Measurements from ENCODE around the gene C16orf96. TPM values are rescaled to one million over a fixed set of nuclear protein-coding genes. Genes with fewer than 3 reads are reported as not detected.

Gene C16orf96
- total RNA-seq, 6 donors from 2014 or later = 0.24 to 1.0 (median 0.46) TPM; not detected in 1

GRCh38 chr16:4513086-4513860, 42.9 kb upstream of the C16orf96 start:
- Histone ChIP-seq H3K4me3 (no peak overlapping the region), H3K27ac (peak overlapping the region in 2 of 4 donors; percentile 77 to 80), H3K9me3 (no peaks in the 10 kb centered on the region), H3K36me3 (peaks cover 11 to 56% (median 47%) of the 10 kb centered on the region in 4 donors), H3K4me1 (peaks cover 21 to 48% (median 35%) of the 10 kb centered on the region in 4 donors), H3K27me3 (no peaks in the 10 kb centered on the region)
- TF ChIP-seq POLR2A (IDR thresholded peaks at IDR 0.05) (no peak), EP300 (IDR thresholded peaks at IDR 0.05) (no peak), POLR2AphosphoS5 (IDR thresholded peaks at IDR 0.05) (no peak)
- TF ChIP-seq, protein P1, sequence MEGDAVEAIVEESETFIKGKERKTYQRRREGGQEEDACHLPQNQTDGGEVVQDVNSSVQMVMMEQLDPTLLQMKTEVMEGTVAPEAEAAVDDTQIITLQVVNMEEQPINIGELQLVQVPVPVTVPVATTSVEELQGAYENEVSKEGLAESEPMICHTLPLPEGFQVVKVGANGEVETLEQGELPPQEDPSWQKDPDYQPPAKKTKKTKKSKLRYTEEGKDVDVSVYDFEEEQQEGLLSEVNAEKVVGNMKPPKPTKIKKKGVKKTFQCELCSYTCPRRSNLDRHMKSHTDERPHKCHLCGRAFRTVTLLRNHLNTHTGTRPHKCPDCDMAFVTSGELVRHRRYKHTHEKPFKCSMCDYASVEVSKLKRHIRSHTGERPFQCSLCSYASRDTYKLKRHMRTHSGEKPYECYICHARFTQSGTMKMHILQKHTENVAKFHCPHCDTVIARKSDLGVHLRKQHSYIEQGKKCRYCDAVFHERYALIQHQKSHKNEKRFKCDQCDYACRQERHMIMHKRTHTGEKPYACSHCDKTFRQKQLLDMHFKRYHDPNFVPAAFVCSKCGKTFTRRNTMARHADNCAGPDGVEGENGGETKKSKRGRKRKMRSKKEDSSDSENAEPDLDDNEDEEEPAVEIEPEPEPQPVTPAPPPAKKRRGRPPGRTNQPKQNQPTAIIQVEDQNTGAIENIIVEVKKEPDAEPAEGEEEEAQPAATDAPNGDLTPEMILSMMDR (IDR thresholded peaks at IDR 0.05) = no peak
- WGBS, 2 donors = 72 to 93% methylated on average over 4 to 13 of the region's 19 CpGs
- ATAC-seq (ENCODE audit: low FRiP score in 2 of 2) (no peak), DNase-seq (peak in 1 of 2 donors; percentile 50)

- no peak for DNase-seq
- WGBS, 2 donors = 92 to 100% methylated on average over 2 to 7 of the region's 7 CpGs
Observed at GRCh38 chr16:4513881-4514280, 42.3 kb upstream of the C16orf96 start.

DNA sequence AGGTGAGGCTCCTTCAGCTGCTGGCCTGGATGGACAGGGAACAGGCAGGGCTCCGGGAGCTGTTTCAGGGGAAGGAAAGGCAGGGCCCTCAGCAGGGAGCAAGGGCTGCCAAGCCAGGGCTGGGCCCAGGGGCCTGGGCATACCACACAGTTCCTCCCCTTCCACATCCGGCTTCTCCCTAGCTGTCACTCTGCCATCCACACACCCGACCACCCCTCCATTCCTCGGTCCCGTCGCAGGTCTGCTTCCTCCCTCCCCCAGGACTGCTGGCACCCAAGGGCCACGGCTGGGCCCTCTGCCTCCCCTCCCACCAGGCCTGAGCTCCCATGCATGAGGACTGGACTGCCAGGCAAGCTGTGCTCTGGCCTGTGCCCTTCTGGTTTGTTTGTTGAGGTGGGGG, 41.5 kb upstream of the C16orf96 start:
- H3K4me1 ChIP-seq = peaks cover 21 to 48% (median 35%) of the 10 kb centered on the region in 4 donors
- no peak for ATAC-seq (ENCODE audit: low FRiP score in 2 of 2)
- peak in 1 of 2 donors; percentile 40 for DNase-seq
- 17 to 32% methylated on average over 6 to 7 of the region's 7 CpGs for WGBS, 2 donors
- no peak overlapping the region for H3K4me3 ChIP-seq
- H3K9me3 ChIP-seq = no peaks in the 10 kb centered on the region
- peak overlapping the region; percentile 52 to 80 (median 78) for H3K27ac ChIP-seq
- no peaks in the 10 kb centered on the region for H3K27me3 ChIP-seq
- peaks cover 6 to 43% (median 34%) of the 10 kb centered on the region in 4 donors for H3K36me3 ChIP-seq
- TF ChIP-seq, protein P1 (IDR thresholded peaks at IDR 0.05) = no peak
- no peak for TF ChIP-seq EP300 (IDR thresholded peaks at IDR 0.05)
- no peak for TF ChIP-seq POLR2AphosphoS5 (IDR thresholded peaks at IDR 0.05)
- no peak for TF ChIP-seq POLR2A (IDR thresholded peaks at IDR 0.05)

More at GRCh38 chr16:4513881-4514280, 42.3 kb upstream of the C16orf96 start:
- H3K27me3 ChIP-seq = no peaks in the 10 kb centered on the region
- TF ChIP-seq POLR2A (IDR thresholded peaks at IDR 0.05) (no peak), POLR2AphosphoS5 (IDR thresholded peaks at IDR 0.05) (no peak), EP300 (IDR thresholded peaks at IDR 0.05) (no peak)
- TF ChIP-seq, protein P1 (IDR thresholded peaks at IDR 0.05) = no peak
- H3K27ac ChIP-seq = peak overlapping the region; percentile 52 to 80 (median 78)
- H3K4me1 ChIP-seq = peaks cover 21 to 48% (median 35%) of the 10 kb centered on the region in 4 donors
- no peak for ATAC-seq (ENCODE audit: low FRiP score in 2 of 2)
- H3K36me3 ChIP-seq = peaks cover 9 to 50% (median 41%) of the 10 kb centered on the region in 4 donors
- no peaks in the 10 kb centered on the region for H3K9me3 ChIP-seq
- H3K4me3 ChIP-seq = no peak overlapping the region

GRCh38 chr16:4515611-4516233, 40.4 kb upstream of the C16orf96 start:
- TF ChIP-seq EP300 (IDR thresholded peaks at IDR 0.05) (no peak), POLR2A (IDR thresholded peaks at IDR 0.05) (no peak), POLR2AphosphoS5 (IDR thresholded peaks at IDR 0.05) (no peak)
- TF ChIP-seq, protein P1 (IDR thresholded peaks at IDR 0.05) = no peak
- WGBS, 2 donors = 35 to 38% methylated on average over 5 of the region's 5 CpGs
- Histone ChIP-seq H3K4me1 (peaks cover 21 to 48% (median 35%) of the 10 kb centered on the region in 4 donors), H3K27me3 (no peaks in the 10 kb centered on the region), H3K4me3 (no peak overlapping the region), H3K27ac (peak overlapping the region; percentile 52 to 80 (median 78)), H3K9me3 (no peaks in the 10 kb centered on the region), H3K36me3 (peaks cover 0 to 33% (median 26%) of the 10 kb centered on the region in 4 donors)
- peak in 1 of 2 donors; percentile 65 for ATAC-seq (ENCODE audit: low FRiP score in 2 of 2)
- no peak for DNase-seq
